Bronchial epithelial cell (primary cell): ENCODE measurements around the gene CDC37L1. TPM values are rescaled to one million over a fixed set of nuclear protein-coding genes. Genes with fewer than 3 reads are reported as not detected.

ENCODE experiments used
- DNase-seq: peaks from one replicate; pipeline ENCODE4 v3.0.0-alpha.2; 2010; ENCODE audit warnings: low read depth
- FAIRE-seq: peaks from 2 replicates; lab custom pipeline; 2011; peaks lifted over from hg19 to GRCh38; lab: Jason Lieb, UNC
- H3K27me3 ChIP-seq: 2 replicates; pipeline ENCODE4 v1.5.1; 2011; ENCODE audit warnings: low read length; ENCODE audit not compliant: control insufficient read depth, insufficient read depth
- H3K36me3 ChIP-seq: 2 replicates; pipeline ENCODE4 v1.5.1; 2011; ENCODE audit warnings: low read length; ENCODE audit not compliant: control insufficient read depth, insufficient read depth
- H3K4me3 ChIP-seq: 2 replicates; pipeline ENCODE4 v1.5.1; 2011; ENCODE audit warnings: mild to moderate bottlenecking, low read depth, low read length, control low read depth
- total RNA-seq: library from RNA; depleted of rRNA; stranded (reverse); fragments of >200 nt; gene quantifications from 2 replicates; pipeline ENCODE4 v1.2.1, GENCODE V29; 2014
- TF ChIP-seq, protein P1 (sequence below): IDR thresholded peaks from 2 replicates; pipeline ENCODE4 v1.5.1; 2011; ENCODE audit warnings: mild to moderate bottlenecking, moderate library complexity, low read length, control low read depth, inconsistent platforms; ENCODE audit not compliant: insufficient read depth, severe bottlenecking

The CDC37L1 gene
- total RNA-seq, 1 donor from 2014 or later: 14.0 TPM

- DNase-seq: peak; percentile 34
- FAIRE-seq: no peak
- TF ChIP-seq, protein P1, sequence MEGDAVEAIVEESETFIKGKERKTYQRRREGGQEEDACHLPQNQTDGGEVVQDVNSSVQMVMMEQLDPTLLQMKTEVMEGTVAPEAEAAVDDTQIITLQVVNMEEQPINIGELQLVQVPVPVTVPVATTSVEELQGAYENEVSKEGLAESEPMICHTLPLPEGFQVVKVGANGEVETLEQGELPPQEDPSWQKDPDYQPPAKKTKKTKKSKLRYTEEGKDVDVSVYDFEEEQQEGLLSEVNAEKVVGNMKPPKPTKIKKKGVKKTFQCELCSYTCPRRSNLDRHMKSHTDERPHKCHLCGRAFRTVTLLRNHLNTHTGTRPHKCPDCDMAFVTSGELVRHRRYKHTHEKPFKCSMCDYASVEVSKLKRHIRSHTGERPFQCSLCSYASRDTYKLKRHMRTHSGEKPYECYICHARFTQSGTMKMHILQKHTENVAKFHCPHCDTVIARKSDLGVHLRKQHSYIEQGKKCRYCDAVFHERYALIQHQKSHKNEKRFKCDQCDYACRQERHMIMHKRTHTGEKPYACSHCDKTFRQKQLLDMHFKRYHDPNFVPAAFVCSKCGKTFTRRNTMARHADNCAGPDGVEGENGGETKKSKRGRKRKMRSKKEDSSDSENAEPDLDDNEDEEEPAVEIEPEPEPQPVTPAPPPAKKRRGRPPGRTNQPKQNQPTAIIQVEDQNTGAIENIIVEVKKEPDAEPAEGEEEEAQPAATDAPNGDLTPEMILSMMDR: no peak
- H3K4me3 ChIP-seq: peak within 1 kb of the TSS; percentile 53
- no peaks in the 10 kb centered on the region for H3K36me3 ChIP-seq
- H3K27me3 ChIP-seq: no peaks in the 10 kb centered on the region
These were observed 13.2 kb upstream of the CDC37L1 start, which contains the start of gene SPATA6L for GRCh38 chr9:4666042-4666699. TSS of gene SPATA6L (minus strand) at chr9:4666480. CDS start at chr9:4666250, 230 bp downstream.

GRCh38 chr9:4667681-4668080 is 11.7 kb upstream of the CDC37L1 start:
- no peak overlapping the region for H3K4me3 ChIP-seq
- no peak for DNase-seq
- TF ChIP-seq, protein P1: no peak
- H3K36me3 ChIP-seq: no peaks in the 10 kb centered on the region
- no peaks in the 10 kb centered on the region for H3K27me3 ChIP-seq
- FAIRE-seq: no peak

GRCh38 chr9:4668604-4669003 is 10.8 kb upstream of the CDC37L1 start:
- Histone ChIP-seq H3K4me3 (no peak overlapping the region), H3K36me3 (no peaks in the 10 kb centered on the region), H3K27me3 (no peaks in the 10 kb centered on the region)
- no peak for FAIRE-seq
- DNase-seq: no peak
- TF ChIP-seq, protein P1: no peak

DNA sequence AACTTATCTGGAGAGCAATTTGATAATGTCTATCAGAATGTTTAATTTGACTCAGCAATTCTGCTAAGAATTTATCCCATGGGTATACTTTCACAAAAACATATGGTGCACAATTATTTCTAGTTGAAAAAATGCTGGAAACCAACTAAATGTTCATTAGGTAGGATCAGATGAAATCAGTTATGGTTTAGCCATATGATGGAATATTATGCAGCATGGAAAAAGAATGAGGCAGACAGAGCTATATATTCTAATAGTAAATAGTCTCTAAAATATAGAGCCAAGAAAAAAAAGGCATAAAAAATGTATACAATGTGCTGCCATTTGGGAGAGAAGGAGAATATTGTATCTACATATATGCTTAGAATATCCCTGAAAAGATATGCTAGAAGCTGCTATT is 9.5 kb upstream of the CDC37L1 start:
- TF ChIP-seq, protein P1: no peak
- no peaks in the 10 kb centered on the region for H3K27me3 ChIP-seq
- DNase-seq: no peak
- FAIRE-seq: no peak
- no peaks in the 10 kb centered on the region for H3K36me3 ChIP-seq
- H3K4me3 ChIP-seq: no peak overlapping the region

DNA sequence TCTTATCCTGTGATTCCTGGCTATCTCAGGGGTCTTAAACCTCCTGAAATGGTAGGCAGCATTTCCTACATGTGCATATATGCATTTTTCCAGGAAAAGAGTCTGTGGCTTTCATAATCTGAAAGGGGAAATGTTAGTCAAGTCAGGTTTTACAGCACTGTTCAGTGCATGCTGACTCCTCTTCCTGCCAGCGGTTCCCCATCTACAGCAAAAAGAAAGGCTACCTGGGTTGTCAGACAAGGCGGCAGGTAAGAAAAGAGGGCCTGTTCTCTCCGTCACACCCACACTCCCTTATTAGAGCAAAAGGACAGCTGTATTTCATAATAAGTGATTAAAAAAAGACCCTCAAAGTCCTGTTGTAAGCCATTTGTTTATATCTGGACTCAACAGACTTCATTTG is 8.8 kb upstream of the CDC37L1 start:
- FAIRE-seq: no peak
- H3K36me3 ChIP-seq: no peaks in the 10 kb centered on the region
- TF ChIP-seq, protein P1: no peak

GRCh38 chr9:4671737-4672136 is 7.6 kb upstream of the CDC37L1 start:
- TF ChIP-seq, protein P1: no peak
- FAIRE-seq (no peak), DNase-seq (no peak)
- Histone ChIP-seq H3K36me3 (no peaks in the 10 kb centered on the region), H3K4me3 (no peak overlapping the region), H3K27me3 (no peaks in the 10 kb centered on the region)

More for the DNA sequence above, 8.8 kb upstream of the CDC37L1 start:
- H3K27me3 ChIP-seq: no peaks in the 10 kb centered on the region
- H3K4me3 ChIP-seq: no peak overlapping the region
- DNase-seq: no peak
